ENCODE results near the gene PAK1IP1.
"Not testable (repeated sequence)": the region's sequence is repeated elsewhere in the genome, so short reads cannot be mapped to it uniquely, and the experiment has no call there.

PAK1IP1 gene

GRCh38 chr6:10694302-10695085, at the start of gene PAK1IP1, which contains the start of gene C6orf52:
PAK1IP1 (plus strand) TSS chr6:10694972; CDS start chr6:10694986, 14 bp downstream.
C6orf52 (minus strand) TSS chr6:10694616; CDS start chr6:10687550, 7,066 bp downstream.
- DNase-seq (ENCODE audit: low read depth in 2 of 2) = peak; percentile 83 to 85

GRCh38 chr6:10655508-10656055, 39.2 kb upstream of the PAK1IP1 start:
- DNase-seq (ENCODE audit: low read depth in 2 of 2) = no peak

- DNase-seq (ENCODE audit: low read depth in 2 of 2) = no peak
Measured at GRCh38 chr6:10658910-10659698, 35.7 kb upstream of the PAK1IP1 start.

- no peak for DNase-seq (ENCODE audit: low read depth in 2 of 2)
Measured at GRCh38 chr6:10659699-10660348, 34.9 kb upstream of the PAK1IP1 start.

GRCh38 chr6:10660431-10661191, 34.2 kb upstream of the PAK1IP1 start:
- DNase-seq (ENCODE audit: low read depth in 2 of 2) = not testable (repeated sequence)

- DNase-seq (ENCODE audit: low read depth in 2 of 2) = no peak
Measured at GRCh38 chr6:10662207-10662606, 32.6 kb upstream of the PAK1IP1 start.

- DNase-seq (ENCODE audit: low read depth in 2 of 2) = no peak
Measured at GRCh38 chr6:10662742-10663141, 32.0 kb upstream of the PAK1IP1 start.

- not testable (repeated sequence) for DNase-seq (ENCODE audit: low read depth in 2 of 2)
Measured at GRCh38 chr6:10665595-10665994, 29.2 kb upstream of the PAK1IP1 start.

- no peak for DNase-seq (ENCODE audit: low read depth in 2 of 2)
Measured at GRCh38 chr6:10668126-10668917, 26.4 kb upstream of the PAK1IP1 start.

- DNase-seq (ENCODE audit: low read depth in 2 of 2) = no peak
Measured at GRCh38 chr6:10676403-10676802, 18.4 kb upstream of the PAK1IP1 start.

GRCh38 chr6:10678456-10678855, 16.3 kb upstream of the PAK1IP1 start:
- DNase-seq (ENCODE audit: low read depth in 2 of 2) = no peak

GRCh38 chr6:10681795-10682194, 13.0 kb upstream of the PAK1IP1 start:
- no peak for DNase-seq (ENCODE audit: low read depth in 2 of 2)

- DNase-seq (ENCODE audit: low read depth in 2 of 2) = no peak
Measured at GRCh38 chr6:10682355-10682988, 12.3 kb upstream of the PAK1IP1 start.

- no peak for DNase-seq (ENCODE audit: low read depth in 2 of 2)
Measured at GRCh38 chr6:10684618-10685017, 10.2 kb upstream of the PAK1IP1 start.

- DNase-seq (ENCODE audit: low read depth in 2 of 2) = no peak
Measured at GRCh38 chr6:10685092-10685915, 9.5 kb upstream of the PAK1IP1 start.

- no peak for DNase-seq (ENCODE audit: low read depth in 2 of 2)
Measured at GRCh38 chr6:10686901-10687300, 7.9 kb upstream of the PAK1IP1 start.

GRCh38 chr6:10687582-10687981, 7.2 kb upstream of the PAK1IP1 start:
- DNase-seq (ENCODE audit: low read depth in 2 of 2) = no peak

- DNase-seq (ENCODE audit: low read depth in 2 of 2) = no peak
Measured at GRCh38 chr6:10690651-10691445, 3.9 kb upstream of the PAK1IP1 start.
